Measurements from ENCODE around the gene CMTM6.
"Not testable (repeated sequence)": the region's sequence is repeated elsewhere in the genome, so short reads cannot be mapped to it uniquely, and the experiment has no call there.

DNA sequence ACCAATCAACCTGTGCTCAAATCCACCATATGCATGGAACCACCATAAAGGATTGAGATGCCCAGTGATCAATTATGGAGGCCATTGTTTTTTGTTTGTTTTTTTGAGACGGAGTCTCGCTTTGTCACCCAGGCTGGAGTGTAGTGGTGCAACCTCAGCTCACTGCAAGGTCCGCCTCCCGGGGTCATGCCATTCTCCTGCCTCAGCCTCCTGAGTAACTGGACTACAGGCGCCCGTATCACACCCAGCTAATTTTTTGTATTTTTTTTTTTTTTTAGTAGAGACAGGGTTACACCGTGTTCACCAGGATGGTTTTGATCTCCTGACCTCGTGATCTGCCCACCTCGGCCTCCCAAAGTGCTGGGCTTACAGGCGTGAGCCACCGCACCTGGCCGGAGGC, 30.5 kb downstream of the CMTM6 start:
- not testable (repeated sequence) for TF ChIP-seq EP300 (IDR thresholded peaks at IDR 0.05); POLR2A (IDR thresholded peaks at IDR 0.05; ENCODE audit: low read depth); POLR2AphosphoS5 (IDR thresholded peaks at IDR 0.05)
- TF ChIP-seq, protein P1, sequence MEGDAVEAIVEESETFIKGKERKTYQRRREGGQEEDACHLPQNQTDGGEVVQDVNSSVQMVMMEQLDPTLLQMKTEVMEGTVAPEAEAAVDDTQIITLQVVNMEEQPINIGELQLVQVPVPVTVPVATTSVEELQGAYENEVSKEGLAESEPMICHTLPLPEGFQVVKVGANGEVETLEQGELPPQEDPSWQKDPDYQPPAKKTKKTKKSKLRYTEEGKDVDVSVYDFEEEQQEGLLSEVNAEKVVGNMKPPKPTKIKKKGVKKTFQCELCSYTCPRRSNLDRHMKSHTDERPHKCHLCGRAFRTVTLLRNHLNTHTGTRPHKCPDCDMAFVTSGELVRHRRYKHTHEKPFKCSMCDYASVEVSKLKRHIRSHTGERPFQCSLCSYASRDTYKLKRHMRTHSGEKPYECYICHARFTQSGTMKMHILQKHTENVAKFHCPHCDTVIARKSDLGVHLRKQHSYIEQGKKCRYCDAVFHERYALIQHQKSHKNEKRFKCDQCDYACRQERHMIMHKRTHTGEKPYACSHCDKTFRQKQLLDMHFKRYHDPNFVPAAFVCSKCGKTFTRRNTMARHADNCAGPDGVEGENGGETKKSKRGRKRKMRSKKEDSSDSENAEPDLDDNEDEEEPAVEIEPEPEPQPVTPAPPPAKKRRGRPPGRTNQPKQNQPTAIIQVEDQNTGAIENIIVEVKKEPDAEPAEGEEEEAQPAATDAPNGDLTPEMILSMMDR (IDR thresholded peaks at IDR 0.05), result not testable (repeated sequence)

All from esophagus muscularis mucosa (tissue), 4 donors.